ENCODE results near the gene IP6K3. TPM values are rescaled to one million over a fixed set of nuclear protein-coding genes. Genes with fewer than 3 reads are reported as not detected.

The IP6K3 gene, protein sequence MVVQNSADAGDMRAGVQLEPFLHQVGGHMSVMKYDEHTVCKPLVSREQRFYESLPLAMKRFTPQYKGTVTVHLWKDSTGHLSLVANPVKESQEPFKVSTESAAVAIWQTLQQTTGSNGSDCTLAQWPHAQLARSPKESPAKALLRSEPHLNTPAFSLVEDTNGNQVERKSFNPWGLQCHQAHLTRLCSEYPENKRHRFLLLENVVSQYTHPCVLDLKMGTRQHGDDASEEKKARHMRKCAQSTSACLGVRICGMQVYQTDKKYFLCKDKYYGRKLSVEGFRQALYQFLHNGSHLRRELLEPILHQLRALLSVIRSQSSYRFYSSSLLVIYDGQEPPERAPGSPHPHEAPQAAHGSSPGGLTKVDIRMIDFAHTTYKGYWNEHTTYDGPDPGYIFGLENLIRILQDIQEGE
- not detected in 2 replicates for total RNA-seq

DNA sequence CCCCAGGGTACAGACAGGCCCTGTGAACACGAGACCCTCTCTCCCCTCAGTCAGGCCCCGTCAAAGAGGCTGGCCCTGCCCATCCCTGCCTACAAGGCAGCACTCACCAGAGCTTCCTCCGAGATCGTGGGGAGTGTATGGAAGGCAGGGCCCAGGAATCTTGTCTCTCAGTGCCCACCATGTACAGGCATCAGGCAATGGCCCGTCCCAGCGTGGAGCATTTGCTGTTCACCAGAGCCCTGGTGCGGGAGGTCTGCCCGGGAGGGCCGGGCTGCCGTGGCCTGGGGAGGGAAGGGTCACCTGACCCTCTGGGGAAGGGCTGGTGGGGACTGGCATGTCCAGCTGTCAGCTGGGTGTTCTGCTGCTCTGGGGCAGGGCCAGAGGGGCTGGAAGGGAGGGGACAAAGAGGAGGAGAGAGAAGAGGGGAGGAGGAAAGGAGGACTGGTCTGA lies at the start of gene IP6K3:
Gene IP6K3, minus strand, starts transcription at position 255 of the 450 bp plus-strand sequence. CDS start 11,429 bp downstream, outside the sequence.

DNA sequence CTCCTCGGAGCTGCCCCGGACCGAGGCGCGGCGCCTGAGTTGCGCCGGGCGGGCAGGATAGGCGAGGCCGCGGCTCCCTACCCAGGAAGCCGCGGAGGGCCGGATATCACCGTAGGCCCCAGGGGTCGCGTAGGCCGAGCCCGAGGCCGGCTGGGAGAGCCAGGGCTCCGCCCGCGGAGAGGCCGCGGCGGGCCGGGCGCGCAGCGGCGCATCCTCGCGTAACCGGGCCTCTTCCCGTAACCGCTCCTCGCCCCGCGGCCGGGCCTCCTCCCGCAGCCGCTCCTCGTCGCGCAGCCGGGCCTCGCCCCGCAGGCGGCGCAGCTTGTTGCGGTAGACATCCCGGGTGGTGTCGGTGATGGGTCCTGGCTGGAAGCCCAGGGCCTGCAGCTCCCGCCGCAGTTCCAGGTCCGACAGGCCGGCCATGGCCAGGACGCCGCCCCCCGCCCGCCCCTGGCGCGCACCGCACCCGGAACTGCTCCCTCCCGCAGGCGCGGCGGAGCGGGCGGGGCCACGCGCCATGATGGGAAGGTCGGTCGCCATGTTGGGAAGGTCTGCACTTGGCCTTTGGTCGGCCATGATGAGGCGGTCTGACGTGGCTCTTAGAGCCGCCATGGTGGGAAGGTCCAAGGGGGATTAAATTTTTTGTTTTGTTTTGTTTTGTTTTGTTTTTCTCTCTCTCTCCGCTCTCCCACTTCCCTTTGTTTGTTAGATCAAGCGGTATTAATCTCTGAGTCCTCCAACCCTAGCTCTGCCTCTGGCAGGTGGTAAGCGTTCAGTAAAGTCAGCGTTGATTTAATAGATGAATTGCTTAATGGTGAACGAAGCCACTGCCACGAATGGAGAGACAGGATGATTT lies 42.2 kb upstream of the IP6K3 start, which contains the start of gene LEMD2:
Gene LEMD2, minus strand, starts transcription at position 437 of the 856 bp plus-strand sequence. Its CDS starts 14 bp downstream, at position 423.

DNA sequence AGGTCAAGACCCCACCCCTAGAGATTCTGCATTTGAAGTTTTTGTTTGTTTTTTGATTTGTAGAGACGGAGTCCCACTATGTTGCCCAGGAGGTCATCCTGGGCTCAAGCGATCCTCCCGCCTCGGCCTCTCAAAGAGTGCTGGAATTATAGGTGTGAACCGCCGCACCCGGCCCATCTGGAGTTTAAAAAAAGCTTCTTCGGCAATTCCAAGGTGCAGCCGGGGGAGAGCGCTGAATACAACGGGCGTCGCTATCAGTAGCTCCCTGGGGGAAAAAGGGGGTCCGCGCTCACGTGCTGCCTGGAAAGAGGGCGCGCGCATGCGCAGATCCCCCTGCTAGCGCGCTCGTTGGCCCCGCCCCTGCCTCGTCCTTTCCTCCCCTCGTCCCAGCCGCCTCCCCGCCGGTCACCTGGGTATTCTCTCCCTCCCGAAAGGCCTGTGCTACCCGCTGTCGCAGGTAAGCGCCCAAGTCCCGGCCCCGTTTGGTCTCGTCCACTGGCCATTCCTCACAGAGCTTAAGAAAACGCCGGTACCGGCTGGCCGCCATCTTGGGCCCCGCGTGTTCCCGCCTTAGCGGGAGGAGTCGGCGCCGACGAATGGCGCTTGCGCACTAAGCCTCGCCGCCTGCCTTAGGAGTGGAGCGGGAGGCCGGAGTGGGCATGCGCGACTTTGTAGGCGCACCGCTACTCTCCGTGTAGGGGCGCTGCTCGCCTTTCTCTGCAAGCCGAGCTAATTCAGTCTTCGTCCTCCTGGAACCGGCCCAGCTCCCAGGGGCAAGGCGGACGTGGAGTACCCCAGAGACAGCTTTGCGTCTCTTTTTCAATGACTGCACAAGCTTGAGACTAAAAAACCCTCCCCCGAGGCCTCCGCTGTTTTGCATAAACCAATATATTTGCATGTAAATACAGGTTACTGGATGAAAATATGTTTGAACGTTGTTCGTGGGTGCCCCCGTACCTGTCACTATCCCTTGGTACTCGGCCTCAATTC lies 35.3 kb downstream of the IP6K3 start, which contains the start of gene UQCC2:
Gene UQCC2, minus strand, starts transcription at position 561 of the 990 bp plus-strand sequence. Its CDS starts 14 bp downstream, at position 547.

Small RNAs within 50 kb of the gene (small RNA-seq; reads per million reads assigned to genes)
- gene MIR3934: not detected

Other genes with a start within 250 kb of the IP6K3 start
- gene BAK1, start 166.6 kb downstream of the IP6K3 start, total RNA-seq: 11.5 and 12.7 TPM in 2 replicates
- gene ITPR3, start 125.6 kb downstream of the IP6K3 start, total RNA-seq: 68.0 and 88.5 TPM in 2 replicates
- 19.7 and 20.1 TPM in 2 replicates for gene UQCC2, start 35.2 kb downstream of the IP6K3 start, total RNA-seq
- gene LEMD2, start 42.2 kb upstream of the IP6K3 start, total RNA-seq: 30.2 and 31.2 TPM in 2 replicates
- gene MLN, start 57.1 kb upstream of the IP6K3 start, total RNA-seq: not detected in 2 replicates